Hypothalamus (tissue), 51 donors: ENCODE measurements around the gene UTP14A.
"Not testable (repeated sequence)": the region's sequence is repeated elsewhere in the genome, so short reads cannot be mapped to it uniquely, and the experiment has no call there.

ENCODE experiments used
- DNase-seq, 51 donors: peaks; one replicate each; lab custom pipeline; 2025; lab: John Stamatoyannopoulos, UW

The UTP14A gene, protein sequence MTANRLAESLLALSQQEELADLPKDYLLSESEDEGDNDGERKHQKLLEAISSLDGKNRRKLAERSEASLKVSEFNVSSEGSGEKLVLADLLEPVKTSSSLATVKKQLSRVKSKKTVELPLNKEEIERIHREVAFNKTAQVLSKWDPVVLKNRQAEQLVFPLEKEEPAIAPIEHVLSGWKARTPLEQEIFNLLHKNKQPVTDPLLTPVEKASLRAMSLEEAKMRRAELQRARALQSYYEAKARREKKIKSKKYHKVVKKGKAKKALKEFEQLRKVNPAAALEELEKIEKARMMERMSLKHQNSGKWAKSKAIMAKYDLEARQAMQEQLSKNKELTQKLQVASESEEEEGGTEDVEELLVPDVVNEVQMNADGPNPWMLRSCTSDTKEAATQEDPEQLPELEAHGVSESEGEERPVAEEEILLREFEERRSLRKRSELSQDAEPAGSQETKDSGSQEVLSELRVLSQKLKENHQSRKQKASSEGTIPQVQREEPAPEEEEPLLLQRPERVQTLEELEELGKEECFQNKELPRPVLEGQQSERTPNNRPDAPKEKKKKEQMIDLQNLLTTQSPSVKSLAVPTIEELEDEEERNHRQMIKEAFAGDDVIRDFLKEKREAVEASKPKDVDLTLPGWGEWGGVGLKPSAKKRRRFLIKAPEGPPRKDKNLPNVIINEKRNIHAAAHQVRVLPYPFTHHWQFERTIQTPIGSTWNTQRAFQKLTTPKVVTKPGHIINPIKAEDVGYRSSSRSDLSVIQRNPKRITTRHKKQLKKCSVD

DNA sequence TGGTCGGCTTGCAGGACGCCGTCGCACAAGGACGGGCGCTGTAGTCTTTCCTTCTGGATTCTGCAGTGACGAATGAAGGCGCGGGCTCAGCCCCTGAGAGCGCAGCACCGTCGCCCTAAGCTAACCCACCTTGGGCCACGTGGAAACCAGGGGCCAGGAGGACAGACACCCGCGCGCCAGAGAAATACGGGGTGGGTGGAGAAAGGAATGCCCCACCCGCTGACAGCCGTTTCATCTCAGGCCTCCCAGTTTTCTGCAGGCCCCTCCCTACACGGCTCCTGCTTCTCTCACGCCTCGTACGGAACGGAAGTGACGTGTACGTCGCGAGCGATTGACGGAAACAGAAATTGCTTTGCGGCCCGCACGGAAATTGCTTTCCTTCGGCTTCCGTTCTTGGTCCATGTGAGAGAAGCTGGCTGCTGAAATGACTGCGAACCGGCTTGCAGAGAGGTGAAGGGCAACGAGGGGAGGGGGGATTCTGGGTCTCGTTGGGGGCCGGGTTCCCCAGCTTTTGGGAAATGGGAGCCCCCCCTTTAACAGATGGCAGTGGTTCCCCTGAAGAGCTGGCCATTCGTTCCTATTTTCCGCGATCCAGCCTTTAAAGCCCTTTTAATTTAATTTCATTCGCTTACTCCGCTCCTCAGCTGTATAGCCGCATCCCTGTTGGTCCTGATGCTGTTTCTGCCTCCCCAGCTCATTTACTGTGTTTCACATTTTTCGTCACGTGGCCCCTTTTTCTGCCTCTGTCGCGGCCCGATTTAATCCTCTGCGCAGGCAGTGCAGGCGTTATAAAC lies at the start of gene UTP14A:
Gene UTP14A, plus strand, starts transcription at position 378 of the 794 bp plus-strand sequence. Its CDS starts 47 bp downstream, at position 425.
- peak in 50 of 51 donors; percentile 8 to 89 (median 66) for DNase-seq

DNA sequence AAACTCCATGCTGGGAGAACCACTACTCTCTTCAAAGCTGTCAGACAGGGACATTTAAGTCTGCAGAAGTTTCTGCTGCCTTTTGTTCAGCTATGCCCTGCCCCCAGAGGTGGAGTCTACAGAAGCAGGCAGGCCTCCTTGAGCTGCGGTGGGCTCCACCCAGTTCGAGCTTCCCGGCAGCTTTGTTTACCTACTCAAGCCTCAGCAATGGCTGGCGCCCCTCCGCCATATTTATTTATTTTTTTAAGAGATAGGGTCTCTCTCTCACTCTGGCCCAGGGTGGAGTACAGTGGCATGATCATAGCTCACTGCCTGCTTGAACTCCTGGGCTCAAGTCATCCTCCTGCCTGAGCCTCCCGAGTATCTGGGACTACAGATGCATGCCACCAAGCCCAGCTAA lies 46.8 kb upstream of the UTP14A start:
- DNase-seq = not testable (repeated sequence)

DNA sequence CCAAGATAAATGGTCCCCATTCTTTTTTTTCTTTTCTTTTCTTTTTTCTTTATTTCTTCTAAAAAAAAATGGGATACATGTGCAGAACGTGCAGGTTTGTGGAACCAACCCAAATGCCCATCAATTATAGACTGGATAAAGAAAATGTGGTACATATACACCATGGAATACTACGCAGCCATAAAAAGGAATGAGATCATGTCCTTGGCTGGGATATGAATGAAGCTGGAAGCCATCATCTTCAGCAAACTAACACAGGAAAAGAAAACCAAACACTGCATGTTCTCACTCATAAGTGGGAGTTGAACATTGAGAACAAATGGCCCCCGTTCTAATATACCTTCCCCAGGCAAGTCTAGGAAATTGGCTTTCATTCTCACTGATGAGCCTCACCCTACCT lies 39.6 kb upstream of the UTP14A start:
- not testable (repeated sequence) for DNase-seq

DNA sequence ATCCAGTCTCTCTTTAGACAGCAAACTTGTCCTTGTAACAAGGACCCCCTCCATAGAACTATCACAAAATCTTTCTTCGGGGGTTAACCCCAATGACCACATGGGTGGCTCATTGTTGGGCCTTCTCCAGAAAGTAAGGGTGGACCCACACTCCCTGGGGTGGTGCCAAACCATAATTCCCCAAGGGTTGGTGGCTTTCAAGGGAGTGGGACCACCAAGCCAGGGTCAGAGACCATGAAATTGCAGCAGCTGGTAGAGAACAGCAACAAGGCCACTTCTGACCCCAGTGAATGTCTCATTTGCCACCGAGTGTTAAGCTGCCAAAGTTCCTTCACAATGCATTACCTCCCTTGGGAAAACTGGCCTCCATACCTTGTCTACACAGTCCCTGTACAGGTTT lies 33.4 kb upstream of the UTP14A start:
- DNase-seq = no peak

DNA sequence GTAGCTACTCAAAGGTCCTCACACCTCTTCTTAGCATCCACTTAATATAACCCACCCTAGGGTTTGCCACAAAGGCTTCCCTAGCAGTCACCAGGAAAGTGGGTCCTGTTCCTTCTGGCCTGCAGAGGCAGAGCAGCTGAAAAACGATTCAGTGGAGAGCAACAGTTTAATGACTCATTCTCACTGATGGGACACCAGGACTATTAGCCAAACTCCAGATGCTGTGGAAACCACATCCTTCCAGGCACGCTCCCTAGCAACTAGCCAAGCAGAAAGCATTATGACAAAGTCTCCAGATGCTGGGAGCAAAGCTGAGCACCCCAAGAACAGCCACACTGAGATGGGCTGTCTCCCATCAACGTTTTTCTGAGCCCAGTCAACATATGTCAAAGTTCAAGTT lies 30.3 kb upstream of the UTP14A start:
- DNase-seq = no peak

DNA sequence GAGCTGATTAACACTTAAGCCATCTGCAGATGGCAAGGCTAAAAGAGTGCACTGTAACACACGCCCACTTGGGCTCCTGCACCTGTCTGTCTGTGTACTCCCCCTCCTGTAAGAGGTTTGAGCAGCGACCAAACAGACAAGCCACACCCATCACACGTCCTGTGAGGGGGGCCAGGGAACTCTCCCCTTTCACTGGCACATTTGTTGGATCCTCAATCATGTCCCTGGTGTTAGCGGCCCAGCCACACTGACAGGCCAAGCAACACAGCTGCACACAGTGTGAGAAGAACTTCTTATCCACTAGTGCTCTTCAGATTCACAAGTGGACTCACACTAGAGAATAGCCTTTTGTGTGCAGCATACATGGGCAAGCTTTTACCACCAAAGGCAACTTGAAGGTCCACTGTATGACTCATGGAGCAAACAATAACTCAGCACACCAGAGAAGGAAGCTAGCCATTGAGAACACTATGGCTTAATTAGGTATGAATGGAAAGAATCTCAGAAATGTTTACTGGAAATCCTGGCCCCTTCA lies 29.1 kb upstream of the UTP14A start:
- DNase-seq = no peak

DNA sequence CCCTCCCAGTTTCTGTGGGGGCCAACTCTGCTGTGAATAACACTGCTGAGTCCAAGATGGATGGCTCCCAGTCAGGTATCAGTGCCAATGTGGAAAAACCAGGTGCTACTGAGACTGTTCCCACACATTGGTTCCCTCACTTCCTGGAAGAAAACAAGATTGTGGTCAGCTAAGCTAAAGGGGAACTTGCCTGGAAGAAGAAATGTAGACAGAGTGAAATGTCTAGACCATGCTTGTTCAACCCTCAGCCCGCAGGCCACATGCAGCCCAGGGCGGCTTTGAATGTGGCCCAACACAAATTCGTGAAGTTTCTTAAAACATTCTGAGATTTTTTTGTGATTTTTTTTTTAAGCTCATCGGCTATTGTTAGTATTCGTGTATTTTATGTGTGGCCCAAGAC lies 28.6 kb upstream of the UTP14A start:
- DNase-seq = no peak

DNA sequence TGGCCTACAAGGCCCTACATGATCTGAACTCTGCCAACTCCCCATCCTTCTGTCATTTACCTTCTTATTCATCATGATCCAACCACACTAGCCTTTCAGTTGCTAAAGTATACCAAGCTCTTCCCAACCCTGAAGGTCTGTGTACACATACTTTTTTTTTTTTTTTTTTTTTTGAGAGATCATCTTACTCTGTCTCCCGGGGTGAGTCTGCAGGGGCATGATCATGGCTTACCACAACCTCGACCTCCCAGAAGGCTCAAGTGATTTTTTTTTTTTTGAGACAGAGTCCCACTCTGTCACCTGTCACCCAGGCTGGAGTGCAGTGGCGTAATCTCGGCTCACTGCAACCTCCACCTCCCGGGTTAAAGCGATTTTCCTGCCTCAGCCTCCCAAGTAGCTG lies 5.9 kb upstream of the UTP14A start:
- DNase-seq = no peak

DNA sequence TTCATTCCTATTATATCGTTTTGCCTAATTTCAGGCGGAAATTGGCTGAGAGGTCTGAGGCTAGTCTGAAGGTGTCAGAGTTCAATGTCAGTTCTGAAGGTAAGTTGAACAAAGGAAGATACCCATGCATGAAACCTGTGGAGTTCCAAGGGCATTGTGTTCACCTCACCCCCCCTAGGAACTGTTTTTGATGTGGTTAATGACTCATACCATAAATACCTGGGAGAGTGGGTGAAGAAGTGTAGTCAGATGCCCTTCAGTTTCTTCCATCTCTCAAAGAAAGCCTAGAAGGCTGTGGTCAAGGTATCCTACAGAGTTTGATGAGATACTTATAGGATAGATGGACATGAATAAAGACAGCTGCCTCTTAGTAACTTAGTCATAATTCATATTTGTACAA lies 2.7 kb downstream of the UTP14A start:
- DNase-seq = no peak

DNA sequence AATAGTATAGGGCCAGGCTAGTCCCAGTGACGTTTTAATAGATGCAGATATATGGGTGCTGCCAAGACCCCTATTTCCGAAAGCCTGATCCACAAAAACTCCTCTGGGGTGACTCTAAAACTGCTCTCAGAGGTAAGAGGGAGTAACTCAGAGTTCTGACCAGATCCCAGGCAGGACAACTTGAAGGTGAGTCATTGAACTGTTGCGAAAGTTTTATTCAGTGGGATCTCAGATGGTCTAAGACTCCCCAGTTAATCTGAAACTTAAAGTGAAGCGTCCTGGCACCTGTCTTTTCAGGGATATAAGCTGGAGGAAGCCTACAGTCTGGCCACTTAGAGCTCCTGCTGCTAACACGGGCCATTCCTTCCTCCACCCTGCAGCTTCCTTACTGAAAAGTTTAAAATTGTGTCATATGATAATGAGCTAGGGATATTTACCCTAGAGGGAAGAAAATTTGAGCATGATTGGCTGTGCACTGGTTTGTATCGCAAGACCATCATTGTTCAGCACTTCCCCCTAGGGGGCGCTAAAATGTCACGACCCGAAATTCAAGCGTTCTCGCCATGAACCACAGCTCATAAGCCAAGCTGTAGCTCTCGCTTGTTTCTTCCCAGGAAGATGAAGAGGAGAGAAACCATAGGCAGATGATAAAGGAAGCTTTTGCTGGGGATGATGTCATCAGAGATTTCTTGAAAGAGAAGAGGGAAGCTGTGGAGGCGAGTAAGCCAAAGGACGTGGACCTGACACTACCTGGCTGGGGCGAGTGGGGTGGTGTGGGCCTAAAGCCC lies 19.5 kb downstream of the UTP14A start:
- peak in 46 of 51 donors; percentile 0 to 80 (median 26) for DNase-seq

DNA sequence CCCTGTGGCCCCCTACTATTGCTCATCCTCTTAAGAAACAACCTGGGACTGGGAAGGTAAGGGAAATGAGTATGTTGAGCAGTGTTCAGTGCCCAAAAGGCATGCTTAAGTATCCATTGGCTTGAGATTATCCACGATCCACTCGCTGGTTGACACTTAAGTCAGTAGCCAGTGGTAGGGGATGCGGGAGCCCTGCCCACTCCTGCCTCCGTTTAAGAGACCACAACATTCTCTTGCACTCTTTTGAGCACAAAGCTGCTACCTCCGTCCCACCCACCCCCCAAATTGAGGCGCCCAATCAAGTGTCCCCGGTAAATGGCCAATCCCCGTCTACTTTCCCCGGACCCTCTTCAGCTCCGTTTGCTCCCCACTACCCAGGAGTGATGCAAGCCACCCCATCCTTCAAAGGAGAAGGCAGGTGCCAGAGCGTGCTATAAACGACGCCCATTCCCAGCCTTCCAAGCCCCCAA lies 25.0 kb downstream of the UTP14A start:
- DNase-seq = peak in 1 of 51 donors; percentile 33

DNA sequence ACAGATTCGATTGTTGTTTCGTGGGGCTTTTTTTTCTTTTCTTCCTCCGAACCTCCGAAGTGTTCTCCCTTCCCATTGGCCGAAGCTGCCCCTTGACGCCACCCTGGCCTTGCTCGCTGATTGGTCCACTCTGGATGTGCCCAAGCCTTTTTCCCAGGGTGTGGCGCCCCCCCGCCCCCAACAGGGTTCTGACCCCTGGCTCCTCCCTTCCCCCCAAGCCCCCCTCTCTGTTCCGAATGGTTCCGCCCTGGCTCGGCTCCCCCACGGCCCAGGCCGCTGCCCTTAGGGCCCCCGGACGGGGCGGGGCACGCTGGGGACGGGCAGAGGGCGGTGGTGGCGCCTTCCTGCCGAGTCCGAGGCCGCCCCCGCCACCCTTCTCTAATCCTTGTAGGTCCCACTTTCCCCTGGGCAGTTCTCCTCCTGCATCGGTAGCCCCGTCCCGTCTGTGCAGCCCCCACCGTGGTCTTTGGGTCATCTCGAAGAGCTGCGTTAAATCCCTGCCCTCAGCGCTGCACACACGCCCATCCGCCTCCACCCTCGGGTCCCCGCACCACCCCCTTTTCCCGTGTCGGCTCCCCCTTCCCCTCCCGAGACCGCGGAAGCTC lies 25.5 kb downstream of the UTP14A start:
- DNase-seq = peak; percentile 29 to 92 (median 77)

DNA sequence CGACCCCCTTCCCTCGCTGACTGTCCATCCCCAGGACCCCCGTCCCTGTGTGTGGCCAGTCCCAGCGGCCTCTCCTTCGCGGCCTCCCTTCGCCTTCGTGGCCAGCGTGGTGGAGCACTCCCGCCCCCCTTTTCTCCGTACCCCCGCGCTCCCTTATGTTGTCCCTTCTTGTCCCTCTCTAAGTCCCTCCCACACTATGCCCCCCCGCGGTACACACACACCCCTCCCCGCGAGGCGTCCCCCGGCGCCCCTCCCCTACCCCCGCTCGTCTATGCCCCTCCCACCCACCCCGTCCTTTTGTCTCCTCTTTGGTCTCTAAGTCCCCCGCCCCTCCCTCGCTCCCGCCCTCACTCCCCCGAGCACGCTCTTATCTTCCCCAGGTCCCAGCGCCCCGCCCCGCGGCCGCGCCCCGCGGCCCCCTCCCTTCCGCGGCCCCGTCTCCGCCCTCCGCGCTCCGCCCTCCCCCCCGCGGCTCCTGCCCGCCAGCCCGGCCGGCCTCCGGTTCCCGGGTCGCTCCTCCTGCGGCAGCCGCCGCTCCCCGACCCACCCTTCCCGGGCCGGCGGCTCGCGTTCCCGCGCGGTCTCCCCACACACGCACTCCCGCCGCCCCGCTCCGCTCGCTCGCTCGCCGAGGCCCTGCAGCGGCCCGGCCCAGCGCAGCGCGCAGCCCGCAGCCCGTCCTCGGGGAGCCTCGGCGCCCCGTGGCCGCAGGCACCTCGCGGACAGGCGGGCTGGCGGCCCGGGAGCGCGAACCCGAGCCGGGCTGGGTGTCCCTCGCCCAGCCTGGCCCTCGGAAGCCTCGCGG lies 26.3 kb downstream of the UTP14A start:
- peak in 50 of 51 donors; percentile 20 to 92 (median 74) for DNase-seq

DNA sequence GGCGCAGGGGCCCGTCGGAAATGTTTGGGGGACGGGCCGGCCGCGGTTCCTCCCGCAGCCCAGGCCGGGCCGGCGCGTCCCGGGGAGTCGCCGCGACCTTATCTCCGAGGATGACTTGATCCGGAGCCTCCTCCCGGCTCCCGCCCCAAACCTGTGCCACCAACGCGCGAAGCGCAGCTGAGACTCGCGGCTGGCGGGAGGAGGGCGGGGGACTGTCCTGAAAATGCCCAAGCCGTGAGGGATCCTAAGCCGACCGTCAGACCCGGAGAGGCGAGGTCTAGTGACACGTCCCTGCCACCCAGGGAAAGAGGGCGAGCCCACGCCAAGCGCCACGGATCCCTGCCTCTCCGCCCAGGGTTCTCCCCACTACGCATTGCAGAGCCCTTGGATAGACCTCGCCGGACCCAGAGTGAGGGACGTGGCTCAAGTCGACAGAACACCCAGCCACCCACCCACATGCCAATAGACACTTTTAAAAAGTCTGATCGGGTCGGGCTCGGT lies 26.9 kb downstream of the UTP14A start:
- DNase-seq = peak in 7 of 51 donors; percentile 1 to 32 (median 20)

DNA sequence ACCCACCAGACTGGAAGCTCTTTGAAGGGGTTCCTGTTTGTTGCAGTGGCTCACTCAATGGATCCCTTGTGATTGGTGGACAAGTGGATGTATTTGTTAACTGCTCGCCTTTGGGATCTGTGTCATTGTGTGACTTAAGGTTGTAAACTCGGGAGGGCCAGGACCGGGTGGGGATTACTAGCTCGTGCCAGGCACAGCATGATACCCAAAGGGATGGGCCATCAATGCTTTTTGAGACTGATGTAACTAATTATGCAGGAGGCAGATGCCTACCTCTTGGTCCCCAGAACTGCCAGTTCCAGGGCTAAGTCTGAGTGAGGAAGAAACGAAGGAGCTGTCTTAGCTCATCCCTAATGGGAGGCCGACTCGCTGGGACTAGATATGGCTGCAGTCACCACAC lies 27.7 kb downstream of the UTP14A start:
- DNase-seq = peak in 6 of 51 donors; percentile 0 to 19 (median 4)

DNA sequence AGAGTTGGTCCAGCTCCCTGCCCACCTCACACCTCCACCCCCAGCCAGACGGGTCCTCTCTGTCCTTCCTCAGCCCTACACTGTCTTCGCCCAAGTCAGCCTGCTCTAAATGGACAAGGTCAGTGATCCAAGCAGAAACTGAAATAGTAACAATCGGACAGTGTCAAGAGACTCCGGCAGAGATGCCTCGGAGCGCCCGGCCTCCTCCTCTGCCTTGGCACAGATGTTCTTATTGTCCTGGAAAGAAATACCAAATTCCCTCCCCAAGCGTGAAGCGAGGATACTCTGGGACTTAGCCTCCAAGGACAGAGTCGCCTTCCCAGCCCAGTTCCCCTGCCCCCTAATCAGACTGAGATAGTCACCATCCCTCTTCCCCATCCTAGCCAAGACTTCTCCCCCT lies 28.5 kb downstream of the UTP14A start:
- DNase-seq = peak in 10 of 51 donors; percentile 0 to 37 (median 9)

DNA sequence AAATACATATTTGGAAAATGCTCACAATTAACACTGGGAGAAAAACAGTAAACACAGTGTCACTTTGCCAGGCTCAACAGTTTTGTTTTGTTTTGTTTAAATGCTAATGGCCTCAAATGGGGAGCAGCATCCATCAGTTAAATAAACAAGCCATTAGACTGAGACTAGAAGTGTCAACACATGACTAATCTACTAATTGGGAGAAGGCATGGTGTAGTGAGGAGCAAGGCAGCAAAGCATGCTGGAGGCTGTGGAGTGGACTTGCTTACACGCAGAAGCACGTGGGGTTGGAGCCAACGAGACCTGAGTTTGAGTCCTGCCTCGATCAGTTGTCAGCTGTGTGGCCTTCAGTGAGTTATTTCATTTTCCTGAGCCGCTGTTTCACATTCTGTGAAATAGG lies 29.0 kb downstream of the UTP14A start:
- peak in 2 of 51 donors; percentile 0 to 16 for DNase-seq

DNA sequence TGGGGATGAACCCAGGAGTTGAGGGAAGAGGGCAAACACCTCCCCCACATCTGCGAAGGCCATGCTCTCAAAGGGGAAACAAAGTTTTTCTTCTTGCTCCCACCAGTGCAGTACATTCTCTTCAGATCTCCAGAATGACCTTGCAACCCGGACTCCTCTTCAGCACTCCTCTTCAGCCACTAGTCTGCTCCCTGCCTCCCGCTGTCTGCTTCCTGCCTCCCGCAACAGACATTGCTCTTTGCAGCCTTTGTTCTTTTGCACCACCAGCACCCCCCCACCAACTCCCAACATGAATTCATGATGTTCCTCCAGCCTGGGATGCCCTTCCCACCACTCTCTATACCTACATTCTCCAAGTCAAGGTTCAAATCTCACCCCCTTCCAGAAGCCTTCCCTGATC lies 32.1 kb downstream of the UTP14A start:
- peak in 4 of 51 donors; percentile 1 to 12 (median 5) for DNase-seq
